ENCODE results near the gene RBM20. TPM values are rescaled to one million over a fixed set of nuclear protein-coding genes. Genes with fewer than 3 reads are reported as not detected.

Gene RBM20
- total RNA-seq, 1 donor from 2014 or later, result 101 TPM

DNA sequence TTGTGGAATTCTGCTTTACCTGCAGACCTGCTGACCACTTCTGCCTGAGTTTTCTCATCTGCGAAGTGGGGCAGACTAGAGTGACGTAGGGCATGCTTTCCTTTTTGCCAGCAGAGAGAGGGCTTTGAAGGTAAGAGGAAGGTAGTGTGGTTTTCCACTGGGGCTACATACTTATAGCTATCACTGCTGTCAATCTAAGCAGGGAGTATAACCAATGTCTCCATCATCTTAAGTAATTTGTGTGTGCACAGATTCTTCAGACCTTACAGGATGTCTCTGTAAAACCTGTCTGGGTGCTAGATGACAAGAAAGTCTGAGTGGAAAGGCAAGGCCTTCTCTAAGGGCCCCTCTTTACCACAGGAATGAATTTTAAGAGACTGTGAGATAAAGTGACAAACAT is 106.8 kb downstream of the RBM20 start:
- TF ChIP-seq, protein P1, sequence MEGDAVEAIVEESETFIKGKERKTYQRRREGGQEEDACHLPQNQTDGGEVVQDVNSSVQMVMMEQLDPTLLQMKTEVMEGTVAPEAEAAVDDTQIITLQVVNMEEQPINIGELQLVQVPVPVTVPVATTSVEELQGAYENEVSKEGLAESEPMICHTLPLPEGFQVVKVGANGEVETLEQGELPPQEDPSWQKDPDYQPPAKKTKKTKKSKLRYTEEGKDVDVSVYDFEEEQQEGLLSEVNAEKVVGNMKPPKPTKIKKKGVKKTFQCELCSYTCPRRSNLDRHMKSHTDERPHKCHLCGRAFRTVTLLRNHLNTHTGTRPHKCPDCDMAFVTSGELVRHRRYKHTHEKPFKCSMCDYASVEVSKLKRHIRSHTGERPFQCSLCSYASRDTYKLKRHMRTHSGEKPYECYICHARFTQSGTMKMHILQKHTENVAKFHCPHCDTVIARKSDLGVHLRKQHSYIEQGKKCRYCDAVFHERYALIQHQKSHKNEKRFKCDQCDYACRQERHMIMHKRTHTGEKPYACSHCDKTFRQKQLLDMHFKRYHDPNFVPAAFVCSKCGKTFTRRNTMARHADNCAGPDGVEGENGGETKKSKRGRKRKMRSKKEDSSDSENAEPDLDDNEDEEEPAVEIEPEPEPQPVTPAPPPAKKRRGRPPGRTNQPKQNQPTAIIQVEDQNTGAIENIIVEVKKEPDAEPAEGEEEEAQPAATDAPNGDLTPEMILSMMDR (IDR thresholded peaks at IDR 0.05; ENCODE audit: borderline replicate concordance), result no peak
- Histone ChIP-seq H3K27me3 (ENCODE audit: low read depth) (no peaks in the 10 kb centered on the region), H3K4me3 (no peak overlapping the region), H3K4me1 (peaks cover 71% of the 10 kb centered on the region), H3K36me3 (no peaks in the 10 kb centered on the region), H3K9me3 (replicated peaks) (peaks cover 10% of the 10 kb centered on the region), H3K27ac (replicated peaks) (peak overlapping the region; percentile 87)
- intact Hi-C loops (cut with micrococcal nuclease), result no loop called here
- no peak for DNase-seq

DNA sequence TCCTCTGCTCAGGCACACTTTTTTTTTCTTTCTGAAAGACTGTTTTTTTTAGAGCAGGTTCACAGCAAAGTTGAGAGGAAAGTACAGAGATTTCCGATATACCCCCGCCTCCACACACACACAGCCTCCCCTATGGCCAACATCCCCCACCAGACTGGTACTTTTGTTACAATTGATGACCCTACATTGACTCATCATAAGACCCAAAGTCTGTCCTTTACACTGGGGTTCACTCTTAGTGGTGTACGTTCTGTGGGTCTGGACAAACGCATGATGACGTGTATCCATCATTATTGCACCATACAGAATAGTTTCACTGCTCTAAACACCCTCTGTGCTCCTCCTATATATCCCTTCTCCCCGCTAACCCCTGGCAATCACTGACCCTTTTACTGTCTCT is 107.7 kb downstream of the RBM20 start:
- intact Hi-C loops (cut with micrococcal nuclease), result no loop called here
- TF ChIP-seq, protein P1 (IDR thresholded peaks at IDR 0.05; ENCODE audit: borderline replicate concordance), result no peak

DNA sequence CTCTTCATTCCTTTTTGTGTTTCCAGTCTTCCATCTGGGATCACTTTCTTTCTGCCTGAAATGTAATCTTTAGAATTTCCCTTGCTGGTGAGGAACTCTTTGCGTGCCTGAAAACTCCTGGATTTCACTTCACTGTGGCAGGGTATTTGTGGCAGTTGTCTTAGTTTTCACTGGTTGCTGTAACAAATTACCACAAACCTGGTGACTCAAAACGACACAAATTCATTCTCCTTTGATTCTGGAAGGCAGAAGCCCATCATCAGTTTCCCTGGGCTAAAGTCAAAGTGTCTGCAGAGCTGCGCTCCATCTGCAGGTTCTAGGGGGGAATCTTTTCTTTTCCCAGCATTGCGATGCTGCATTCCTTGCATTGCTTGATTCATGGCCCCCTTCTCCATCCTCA is 109.3 kb downstream of the RBM20 start:
- Histone ChIP-seq H3K4me1 (peaks cover 71% of the 10 kb centered on the region), H3K4me3 (no peak overlapping the region), H3K9me3 (replicated peaks) (peaks cover 10% of the 10 kb centered on the region), H3K27ac (replicated peaks) (peak overlapping the region; percentile 23), H3K36me3 (no peaks in the 10 kb centered on the region), H3K27me3 (ENCODE audit: low read depth) (no peaks in the 10 kb centered on the region)
- intact Hi-C loops (cut with micrococcal nuclease), result no loop called here
- DNase-seq, result no peak
- TF ChIP-seq, protein P1 (IDR thresholded peaks at IDR 0.05; ENCODE audit: borderline replicate concordance), result no peak

More for the DNA sequence above, 107.7 kb downstream of the RBM20 start:
- no peaks in the 10 kb centered on the region for H3K27me3 ChIP-seq (ENCODE audit: low read depth)
- H3K27ac ChIP-seq (replicated peaks), result peak overlapping the region; percentile 13
- H3K9me3 ChIP-seq (replicated peaks), result peaks cover 10% of the 10 kb centered on the region
- no peaks in the 10 kb centered on the region for H3K36me3 ChIP-seq
- peaks cover 71% of the 10 kb centered on the region for H3K4me1 ChIP-seq
- DNase-seq, result no peak
- no peak overlapping the region for H3K4me3 ChIP-seq

DNA sequence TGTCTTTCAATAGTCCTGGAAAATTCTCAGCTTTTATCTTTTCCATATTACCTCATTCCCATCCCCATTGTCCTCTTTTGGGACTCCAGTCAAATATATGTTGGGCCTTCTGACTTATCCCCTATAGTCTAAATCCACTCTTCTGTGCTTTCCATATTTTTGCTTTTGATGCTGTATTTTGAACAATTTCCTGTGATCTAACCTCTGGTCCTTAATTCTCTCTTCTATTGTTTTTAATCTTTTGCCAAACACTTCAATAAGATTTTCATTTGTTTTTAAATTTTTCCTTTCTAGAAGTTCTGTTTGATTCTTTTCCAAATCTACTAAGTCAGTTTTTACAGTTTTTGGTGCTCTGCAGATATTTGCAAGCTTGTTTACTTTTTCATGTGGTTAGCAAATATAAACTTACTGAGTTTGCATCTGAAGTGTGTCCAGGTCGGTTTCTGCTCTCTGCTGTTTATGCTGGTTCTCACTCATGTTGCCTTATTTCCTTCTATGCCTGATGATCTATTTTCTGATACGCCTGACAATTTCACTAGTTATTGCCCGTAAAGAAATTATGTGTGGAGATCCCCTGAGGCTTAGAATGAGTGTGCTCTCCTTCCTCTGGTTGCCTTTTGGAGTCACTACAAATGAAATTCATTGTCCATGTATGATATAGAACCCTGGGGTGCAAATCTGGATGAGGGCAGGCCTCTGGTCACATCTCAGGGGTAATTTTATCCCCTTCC is 110.4 kb downstream of the RBM20 start:
- DNase-seq, result no peak
- peak overlapping the region; percentile 87 for H3K27ac ChIP-seq (replicated peaks)
- TF ChIP-seq, protein P1 (IDR thresholded peaks at IDR 0.05; ENCODE audit: borderline replicate concordance), result no peak
- no peaks in the 10 kb centered on the region for H3K27me3 ChIP-seq (ENCODE audit: low read depth)
- peaks cover under 1% of the 10 kb centered on the region for H3K9me3 ChIP-seq (replicated peaks)
- H3K36me3 ChIP-seq, result no peaks in the 10 kb centered on the region
- no peak overlapping the region for H3K4me3 ChIP-seq
- intact Hi-C loops (cut with micrococcal nuclease), result no loop called here
- H3K4me1 ChIP-seq, result peaks cover 75% of the 10 kb centered on the region

DNA sequence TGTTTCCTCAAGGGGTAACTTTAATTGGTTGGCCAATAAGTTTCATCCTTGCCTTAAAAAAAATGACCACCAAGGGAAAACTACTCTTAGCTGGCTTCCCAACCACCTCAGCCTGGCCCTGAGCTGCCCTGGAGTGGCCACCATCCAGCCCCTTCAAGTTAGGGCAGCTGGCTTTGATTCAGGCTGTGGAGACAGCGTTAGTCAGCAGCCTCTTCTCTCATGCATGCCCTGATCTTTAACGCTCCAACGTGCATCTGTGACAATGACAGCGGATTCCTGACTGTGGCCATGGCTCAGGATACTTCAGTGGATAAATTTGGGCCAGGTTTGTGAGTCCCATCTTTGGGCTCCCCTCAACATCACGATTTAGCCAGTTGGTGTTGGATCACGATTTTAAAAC is 111.6 kb downstream of the RBM20 start:
- no peak overlapping the region for H3K4me3 ChIP-seq
- H3K27ac ChIP-seq (replicated peaks), result peak overlapping the region; percentile 87
- DNase-seq, result no peak
- H3K27me3 ChIP-seq (ENCODE audit: low read depth), result no peaks in the 10 kb centered on the region
- intact Hi-C loops (cut with micrococcal nuclease), result no loop called here
- TF ChIP-seq, protein P1 (IDR thresholded peaks at IDR 0.05; ENCODE audit: borderline replicate concordance), result no peak
- H3K4me1 ChIP-seq, result peaks cover 74% of the 10 kb centered on the region
- H3K36me3 ChIP-seq, result no peaks in the 10 kb centered on the region
- no peaks in the 10 kb centered on the region for H3K9me3 ChIP-seq (replicated peaks)

Data from left ventricle myocardium inferior (tissue), 1 donor.